Natural killer cell (primary cell): ENCODE results near the gene NCK2. TPM values are rescaled to one million over a fixed set of nuclear protein-coding genes. Genes with fewer than 3 reads are reported as not detected.
A peak's percentile ranks its signal among the peaks of the same experiment; 100 is the strongest.
"Not testable (repeated sequence)": the region's sequence is repeated elsewhere in the genome, so short reads cannot be mapped to it uniquely, and the experiment has no call there.

Experiments used
- ATAC-seq, 3 donors: fragments of 150-1000 bp in 2 of 3; fragments of 200-7000 bp in 1 of 3; cut with Tn5 transposase; 1 replicate in 1 of 3; 2 replicates in 2 of 3; pipeline ENCODE4 v1.10.0; 2021; ENCODE audit warnings: mild to moderate bottlenecking in 2 of 3, moderate library complexity in 2 of 3
- DNase-seq, 2 donors: peaks; one replicate each; pipeline versions ENCODE4 v3.0.0 to v3.0.0-alpha.2; 2013 to 2021; ENCODE audit warnings: mixed read lengths in 1 of 2
- H3K27ac ChIP-seq: one replicate; pipeline ENCODE4 v1.5.1; 2013; ENCODE audit warnings: mild to moderate bottlenecking, low read length
- H3K27me3 ChIP-seq: one replicate; pipeline ENCODE4 v1.6.1; 2013; ENCODE audit warnings: low read length; ENCODE audit not compliant: control insufficient read depth, insufficient read depth
- H3K36me3 ChIP-seq: one replicate; pipeline ENCODE4 v1.6.1; 2013; ENCODE audit warnings: low read length; ENCODE audit not compliant: control insufficient read depth, insufficient read depth
- H3K4me1 ChIP-seq: one replicate; pipeline ENCODE4 v1.6.1; 2013; ENCODE audit warnings: low read length; ENCODE audit not compliant: control insufficient read depth, insufficient read depth
- H3K4me3 ChIP-seq: one replicate; pipeline ENCODE4 v1.5.1; 2013; ENCODE audit warnings: low read length
- H3K9me3 ChIP-seq: one replicate; pipeline ENCODE4 v1.6.1; 2013; ENCODE audit warnings: low read length; ENCODE audit not compliant: control insufficient read depth, insufficient read depth
- H3K27ac Mint-ChIP-seq, 2 donors: one replicate each; pipeline ENCODE4 v1.8.0; 2022; ENCODE audit warnings: mild to moderate bottlenecking in 2 of 2, mixed read lengths in 2 of 2, moderate library complexity in 1 of 2
- H3K27me3 Mint-ChIP-seq, 2 donors: one replicate each; pipeline ENCODE4 v1.8.0; 2022; ENCODE audit warnings: low read depth in 2 of 2, mixed read lengths in 2 of 2
- H3K36me3 Mint-ChIP-seq: one replicate; pipeline ENCODE4 v1.8.0; 2022; ENCODE audit warnings: mixed read lengths
- H3K4me1 Mint-ChIP-seq, 2 donors: one replicate each; pipeline ENCODE4 v1.8.0; 2022; ENCODE audit warnings: mixed read lengths in 2 of 2
- H3K4me3 Mint-ChIP-seq: one replicate; pipeline ENCODE4 v1.8.0; 2022; ENCODE audit warnings: mild to moderate bottlenecking, moderate library complexity, mixed read lengths
- H3K9me3 Mint-ChIP-seq, 2 donors: one replicate each; pipeline ENCODE4 v1.8.0; 2022; ENCODE audit warnings: mixed read lengths in 2 of 2
- CTCF ChIP-seq: fragments of 200-600 bp; IDR thresholded peaks from one replicate; pipeline ENCODE4 v1.8.0; 2022; ENCODE audit warnings: antibody characterized with exemption
- WGBS: methylation state at CpG from one replicate; pipeline ENCODE4 v1.1.7; 2013; ENCODE audit warnings: missing lambda C conversion rate; ENCODE audit not compliant: insufficient coverage; 5-methylcytosine and 5-hydroxymethylcytosine counted together
- intact Hi-C: fragments of 100-400 bp; cut with micrococcal nuclease; formaldehyde crosslinking; loops from one replicate; pipeline ENCODE4 v1.14.2; 2022
- total RNA-seq, 4 donors: library from RNA; stranded (reverse); fragments of 120-200 nt in 1 of 4; gene quantifications; one replicate each; pipeline versions ENCODE4 v1.2.3 to v1.2.4, GENCODE V29; 2013 to 2022

NCK2 gene
- total RNA-seq, 3 donors from 2014 or later (not counting 1 experiment from before 2014, with no cell fraction given) = 34.1 to 50.8 (median 43.0) TPM

GRCh38 chr2:105768961-105769452 is 24.3 kb downstream of the NCK2 start:
- Histone ChIP-seq H3K9me3 (no peaks in the 10 kb centered on the region), H3K27ac (no peak overlapping the region), H3K4me3 (no peak overlapping the region), H3K36me3 (peaks cover 3% of the 10 kb centered on the region), H3K4me1 (peaks cover 36% of the 10 kb centered on the region), H3K27me3 (no peaks in the 10 kb centered on the region)
- Mint-ChIP-seq H3K4me3 (no peak overlapping the region), H3K36me3 (no peaks in the 10 kb centered on the region), H3K9me3 (no peaks in the 10 kb centered on the region), H3K27me3 (no peaks in the 10 kb centered on the region), H3K27ac (peak overlapping the region in 1 of 2 donors; percentile 7), H3K4me1 (peaks cover 64 to 72% of the 10 kb centered on the region in 2 donors)
- no peak for TF ChIP-seq CTCF
- no peak for ATAC-seq
- intact Hi-C loops = no loop called here
- no peak for DNase-seq
- 84% methylated on average over 5 of the region's 6 CpGs for WGBS

GRCh38 chr2:105769504-105769903 is 24.8 kb downstream of the NCK2 start:
- Histone ChIP-seq H3K27ac (no peak overlapping the region), H3K9me3 (no peaks in the 10 kb centered on the region), H3K4me3 (no peak overlapping the region), H3K36me3 (peaks cover 3% of the 10 kb centered on the region), H3K4me1 (peaks cover 37% of the 10 kb centered on the region), H3K27me3 (no peaks in the 10 kb centered on the region)
- H3K27ac Mint-ChIP-seq = peak overlapping the region in 1 of 2 donors; percentile 7
- DNase-seq = no peak
- H3K36me3 Mint-ChIP-seq = no peaks in the 10 kb centered on the region
- intact Hi-C loops = no loop called here
- no peak overlapping the region for H3K4me3 Mint-ChIP-seq
- no peak for ATAC-seq
- TF ChIP-seq CTCF = no peak
- 94% methylated on average over 8 of the region's 9 CpGs for WGBS
- H3K4me1 Mint-ChIP-seq = peaks cover 68 to 73% of the 10 kb centered on the region in 2 donors
- H3K9me3 Mint-ChIP-seq = no peaks in the 10 kb centered on the region
- no peaks in the 10 kb centered on the region for H3K27me3 Mint-ChIP-seq

GRCh38 chr2:105770149-105770548 is 25.4 kb downstream of the NCK2 start:
- H3K4me3 Mint-ChIP-seq = peak overlapping the region; percentile 2

GRCh38 chr2:105771291-105771690 is 26.6 kb downstream of the NCK2 start:
- peak overlapping the region in 1 of 2 donors; percentile 22 for H3K27ac Mint-ChIP-seq
- intact Hi-C loops = not testable (repeated sequence)

More at GRCh38 chr2:105770149-105770548, 25.4 kb downstream of the NCK2 start:
- no peak for TF ChIP-seq CTCF
- Mint-ChIP-seq H3K4me1 (peaks cover 69 to 73% of the 10 kb centered on the region in 2 donors), H3K9me3 (no peaks in the 10 kb centered on the region), H3K27me3 (no peaks in the 10 kb centered on the region), H3K36me3 (no peaks in the 10 kb centered on the region), H3K27ac (peak overlapping the region; percentile 7 to 49)
- H3K9me3 ChIP-seq = no peaks in the 10 kb centered on the region
- no peak overlapping the region for H3K27ac ChIP-seq
- ATAC-seq (no peak), DNase-seq (peak in 1 of 2 donors; percentile 42)
- H3K36me3 ChIP-seq = peaks cover 3% of the 10 kb centered on the region
- intact Hi-C loops = no loop called here
- H3K27me3 ChIP-seq = no peaks in the 10 kb centered on the region
- no CpG with 5 or more reads among the region's 1 CpG for WGBS
- H3K4me1 ChIP-seq = peaks cover 41% of the 10 kb centered on the region
- H3K4me3 ChIP-seq = no peak overlapping the region

More at GRCh38 chr2:105771291-105771690, 26.6 kb downstream of the NCK2 start:
- H3K36me3 ChIP-seq, H3K9me3 Mint-ChIP-seq, H3K36me3 Mint-ChIP-seq, DNase-seq, H3K4me3 ChIP-seq, H3K27me3 Mint-ChIP-seq, H3K9me3 ChIP-seq, H3K27ac ChIP-seq, H3K27me3 ChIP-seq, ATAC-seq, H3K4me3 Mint-ChIP-seq: not testable (repeated sequence)
- H3K4me1 Mint-ChIP-seq = peaks cover 73% of the 10 kb centered on the region in 2 donors
- H3K4me1 ChIP-seq = peaks cover 44% of the 10 kb centered on the region
- 93% methylated on average over 6 of the region's 7 CpGs for WGBS
